PC-9 (cell line): ENCODE measurements around the gene CCDC144A. TPM values are rescaled to one million over a fixed set of nuclear protein-coding genes. Genes with fewer than 3 reads are reported as not detected.
"Not testable (repeated sequence)": the region's sequence is repeated elsewhere in the genome, so short reads cannot be mapped to it uniquely, and the experiment has no call there.

Source experiments
- BruUV-seq: library from RNA; stranded (reverse); fragments of 400-500 nt; replicated peaks from 2 replicates; lab custom pipeline; 2021; lab: Mats Ljungman, UMichigan
- CTCF ChIA-PET: fragments of 300-600 bp; sonication (Branson Sonifier 250); formaldehyde crosslinking; loops from one replicate; lab custom pipeline; 2022; ENCODE audit warnings: antibody characterized with exemption; lab: Charles Lee
- POLR2A ChIA-PET: fragments of 300-600 bp; sonication (Branson Sonifier 250); formaldehyde crosslinking; loops from one replicate; lab custom pipeline; 2022; ENCODE audit warnings: antibody characterized with exemption; ENCODE audit not compliant: unreplicated experiment; lab: Charles Lee
- DNase-seq, 2 experiments: peaks; one replicate each; pipeline versions ENCODE4 v3.0.0 to v3.0.0-alpha.2; 2015 to 2022; ENCODE audit warnings: mixed read lengths in 1 of 2
- H2AFZ ChIP-seq: fragments of 200-600 bp; sonication (generic); 2 replicates; pipeline ENCODE4 v1.8.1; 2017; ENCODE audit warnings: antibody characterized with exemption
- H3F3A ChIP-seq: fragments of 200-600 bp; sonication (generic); 2 replicates; pipeline ENCODE4 v1.8.1; 2017; ENCODE audit warnings: antibody characterized with exemption, mild to moderate bottlenecking, low read depth; ENCODE audit not compliant: insufficient read depth
- H3K27ac ChIP-seq: fragments of 200-600 bp; sonication (generic); 2 replicates; pipeline ENCODE4 v1.6.1; 2016; ENCODE audit warnings: mixed run types
- H3K27me3 ChIP-seq: fragments of 200-600 bp; sonication (generic); 2 replicates; pipeline ENCODE4 v1.6.1; 2016; ENCODE audit warnings: low read depth, mixed run types; ENCODE audit not compliant: insufficient read depth
- H3K36me3 ChIP-seq: fragments of 200-600 bp; sonication (generic); 2 replicates; pipeline ENCODE4 v1.6.1; 2016; ENCODE audit warnings: low read depth, mixed run types
- H3K4me1 ChIP-seq: fragments of 200-600 bp; sonication (generic); replicated peaks from 2 replicates; pipeline ENCODE4 v1.6.1; 2016; ENCODE audit warnings: mixed run types; ENCODE audit not compliant: insufficient read depth
- H3K4me2 ChIP-seq: fragments of 200-600 bp; sonication (generic); 2 replicates; pipeline ENCODE4 v1.6.1; 2017; ENCODE audit warnings: mixed run types
- H3K4me3 ChIP-seq: fragments of 200-600 bp; sonication (generic); 2 replicates; pipeline ENCODE4 v1.6.1; 2016; ENCODE audit warnings: mixed run types
- H3K79me2 ChIP-seq: fragments of 200-600 bp; sonication (generic); 2 replicates; pipeline ENCODE4 v1.6.1; 2017; ENCODE audit warnings: low read depth, mixed run types
- H3K9me2 ChIP-seq: fragments of 200-600 bp; sonication (generic); 2 replicates; pipeline ENCODE4 v1.8.1; 2017; ENCODE audit warnings: mild to moderate bottlenecking; ENCODE audit not compliant: insufficient read depth
- H3K9me3 ChIP-seq: fragments of 200-600 bp; sonication (generic); 2 replicates; pipeline ENCODE4 v1.8.1; 2016; ENCODE audit warnings: low read depth; ENCODE audit not compliant: insufficient read depth
- H4K20me1 ChIP-seq: fragments of 200-600 bp; sonication (generic); 2 replicates; pipeline ENCODE4 v1.8.1; 2017; ENCODE audit not compliant: insufficient read depth
- CTCF ChIP-seq: fragments of 200-600 bp; sonication (generic); conservative IDR thresholded peaks from 2 replicates; pipeline ENCODE4 v1.6.1; 2017; ENCODE audit warnings: mixed run types, antibody characterized with exemption, mild to moderate bottlenecking, moderate library complexity
- EZH2 ChIP-seq: fragments of 200-600 bp; sonication (generic); IDR thresholded peaks from 2 replicates; pipeline ENCODE4 v1.8.0; 2017; ENCODE audit warnings: antibody characterized with exemption, low read depth
- intact Hi-C: fragments of 100-400 bp; cut with micrococcal nuclease; formaldehyde crosslinking; loops from one replicate; pipeline ENCODE4 v1.10.0; 2022; ENCODE audit not compliant: unreplicated experiment
- total RNA-seq: library from RNA; stranded (reverse); gene quantifications from 2 replicates; pipeline ENCODE4 v1.2.3, GENCODE V29; 2021

The CCDC144A gene
- total RNA-seq, 1 experiment from 2014 or later: 5.5 TPM

GRCh38 chr17:16814439-16814838 lies 124.4 kb downstream of the CCDC144A start:
- H3K4me3 ChIP-seq: no peak overlapping the region
- no peaks in the 10 kb centered on the region for H4K20me1 ChIP-seq
- no peak overlapping the region for H2AFZ ChIP-seq
- H3K79me2 ChIP-seq: no peaks in the 10 kb centered on the region
- H3K9me2 ChIP-seq: no peaks in the 10 kb centered on the region
- H3K9me3 ChIP-seq: no peaks in the 10 kb centered on the region
- ChIA-PET CTCF (no interaction called here), POLR2A (no interaction called here)
- no peak for DNase-seq
- BruUV-seq: no TSS peak
- H3K4me1 ChIP-seq: no peaks in the 10 kb centered on the region
- no peaks in the 10 kb centered on the region for H3K27me3 ChIP-seq
- H3K27ac ChIP-seq: no peak overlapping the region
- no peak overlapping the region for H3K4me2 ChIP-seq
- H3K36me3 ChIP-seq: no peaks in the 10 kb centered on the region
- H3F3A ChIP-seq: no peaks in the 10 kb centered on the region
- no peak for TF ChIP-seq CTCF
- TF ChIP-seq EZH2: no peak
- intact Hi-C loops: no loop called here

GRCh38 chr17:16817201-16817600 lies 127.2 kb downstream of the CCDC144A start:
- Histone ChIP-seq H3K27me3 (no peaks in the 10 kb centered on the region), H3K4me1 (no peaks in the 10 kb centered on the region), H3K4me3 (no peak overlapping the region), H3K27ac (no peak overlapping the region), H3K79me2 (no peaks in the 10 kb centered on the region), H3K9me2 (no peaks in the 10 kb centered on the region), H2AFZ (no peak overlapping the region), H3K4me2 (no peak overlapping the region), H3F3A (no peaks in the 10 kb centered on the region), H4K20me1 (no peaks in the 10 kb centered on the region), H3K9me3 (no peaks in the 10 kb centered on the region), H3K36me3 (no peaks in the 10 kb centered on the region)
- no peak for DNase-seq
- no TSS peak for BruUV-seq
- intact Hi-C loops: no loop called here
- no peak for TF ChIP-seq CTCF
- TF ChIP-seq EZH2: no peak
- ChIA-PET CTCF (no interaction called here), POLR2A (no interaction called here)

- H3K27me3 ChIP-seq, H3K79me2 ChIP-seq, DNase-seq, CTCF ChIA-PET, H3K27ac ChIP-seq, H3K9me3 ChIP-seq, H3K4me2 ChIP-seq, H3F3A ChIP-seq, BruUV-seq, H2AFZ ChIP-seq, intact Hi-C loops, H3K4me3 ChIP-seq, H3K4me1 ChIP-seq, H3K9me2 ChIP-seq, H3K36me3 ChIP-seq, H4K20me1 ChIP-seq, POLR2A ChIA-PET: not testable (repeated sequence)
Observed at GRCh38 chr17:16817940-16818339, 127.9 kb downstream of the CCDC144A start.

DNA sequence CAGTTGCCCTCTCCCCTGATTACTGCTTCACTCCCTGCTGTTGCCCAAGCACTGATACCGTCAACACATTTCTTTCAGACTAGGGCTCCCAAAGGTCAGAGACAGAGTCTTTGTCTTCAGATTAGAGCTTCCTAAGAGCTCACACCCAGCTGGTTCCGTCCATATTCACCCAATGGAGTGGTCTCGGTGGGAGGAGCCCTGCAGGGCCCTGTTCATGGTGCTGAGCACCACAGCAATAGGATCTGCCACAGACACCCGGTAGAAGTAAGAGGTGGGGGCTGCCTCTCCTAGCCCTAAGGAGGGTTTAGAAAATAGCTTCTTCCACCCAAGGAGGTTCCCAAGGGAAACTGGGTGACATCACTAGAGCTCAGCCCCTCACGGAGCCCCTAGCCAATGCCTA lies 128.3 kb downstream of the CCDC144A start:
- no peaks in the 10 kb centered on the region for H3K9me3 ChIP-seq
- no peaks in the 10 kb centered on the region for H3F3A ChIP-seq
- no peak overlapping the region for H2AFZ ChIP-seq
- no peak for DNase-seq
- no peaks in the 10 kb centered on the region for H3K36me3 ChIP-seq
- H3K4me3 ChIP-seq: no peak overlapping the region
- H3K79me2 ChIP-seq: no peaks in the 10 kb centered on the region
- no peak for TF ChIP-seq EZH2
- no peak for TF ChIP-seq CTCF
- no peaks in the 10 kb centered on the region for H3K27me3 ChIP-seq
- no peaks in the 10 kb centered on the region for H3K9me2 ChIP-seq
- POLR2A ChIA-PET: no interaction called here
- H4K20me1 ChIP-seq: no peaks in the 10 kb centered on the region
- BruUV-seq: no TSS peak
- intact Hi-C loops: no loop called here
- H3K4me2 ChIP-seq: no peak overlapping the region
- H3K27ac ChIP-seq: no peak overlapping the region
- CTCF ChIA-PET: no interaction called here
- H3K4me1 ChIP-seq: no peaks in the 10 kb centered on the region
